Stimulated activated CD8-positive, alpha-beta memory T cell treated with anti-CD3 and anti-CD28 coated beads, Interleukin-4, amount 100 ng/mL, for 1 hour (primary cell): ENCODE data around the gene FAAH2.
"Not testable (repeated sequence)": the region's sequence is repeated elsewhere in the genome, so short reads cannot be mapped to it uniquely, and the experiment has no call there.

ENCODE experiments used
- DNase-seq, 2 donors: peaks; one replicate each; pipeline ENCODE4 v3.0.0-alpha.2; 2020; ENCODE audit warnings: low read depth in 2 of 2, low spot score in 1 of 2

Gene FAAH2

GRCh38 chrX:57379296-57379695, 92.8 kb downstream of the FAAH2 start:
- no peak for DNase-seq

- no peak for DNase-seq
Observed at GRCh38 chrX:57380026-57380796, 93.7 kb downstream of the FAAH2 start.

- DNase-seq = not testable (repeated sequence)
Observed at GRCh38 chrX:57394162-57394561, 107.7 kb downstream of the FAAH2 start.

- not testable (repeated sequence) for DNase-seq
Observed at GRCh38 chrX:57403191-57403590, 116.7 kb downstream of the FAAH2 start.

GRCh38 chrX:57406149-57406548, 119.6 kb downstream of the FAAH2 start:
- DNase-seq = no peak

- DNase-seq = no peak
Observed at GRCh38 chrX:57417827-57418226, 131.3 kb downstream of the FAAH2 start.

GRCh38 chrX:57422289-57422688, 135.8 kb downstream of the FAAH2 start:
- no peak for DNase-seq

GRCh38 chrX:57422790-57423189, 136.3 kb downstream of the FAAH2 start:
- DNase-seq = no peak

GRCh38 chrX:57445076-57445475, 158.6 kb downstream of the FAAH2 start:
- DNase-seq = no peak

- no peak for DNase-seq
Observed at GRCh38 chrX:57445832-57446231, 159.3 kb downstream of the FAAH2 start.

- no peak for DNase-seq
Observed at GRCh38 chrX:57447856-57448255, 161.3 kb downstream of the FAAH2 start.

- no peak for DNase-seq
Observed at GRCh38 chrX:57451426-57452020, 165.0 kb downstream of the FAAH2 start.

- DNase-seq = no peak
Observed at GRCh38 chrX:57453901-57454300, 167.4 kb downstream of the FAAH2 start.

- DNase-seq = no peak
Observed at GRCh38 chrX:57481514-57481913, 195.0 kb downstream of the FAAH2 start.

- DNase-seq = no peak
Observed at GRCh38 chrX:57516491-57516890, 230.0 kb downstream of the FAAH2 start.

- no peak for DNase-seq
Observed at GRCh38 chrX:57519578-57520118, 233.1 kb downstream of the FAAH2 start.

GRCh38 chrX:57528670-57529255, 242.3 kb downstream of the FAAH2 start:
- DNase-seq = no peak
